ENCODE data around the gene ANKRD16.
"Not testable (repeated sequence)": the region's sequence is repeated elsewhere in the genome, so short reads cannot be mapped to it uniquely, and the experiment has no call there.

ANKRD16 gene

GRCh38 chr10:5903563-5903962 lies 13.9 kb upstream of the ANKRD16 start:
- DNase-seq (ENCODE audit: low read depth, low spot score), result no peak

DNA sequence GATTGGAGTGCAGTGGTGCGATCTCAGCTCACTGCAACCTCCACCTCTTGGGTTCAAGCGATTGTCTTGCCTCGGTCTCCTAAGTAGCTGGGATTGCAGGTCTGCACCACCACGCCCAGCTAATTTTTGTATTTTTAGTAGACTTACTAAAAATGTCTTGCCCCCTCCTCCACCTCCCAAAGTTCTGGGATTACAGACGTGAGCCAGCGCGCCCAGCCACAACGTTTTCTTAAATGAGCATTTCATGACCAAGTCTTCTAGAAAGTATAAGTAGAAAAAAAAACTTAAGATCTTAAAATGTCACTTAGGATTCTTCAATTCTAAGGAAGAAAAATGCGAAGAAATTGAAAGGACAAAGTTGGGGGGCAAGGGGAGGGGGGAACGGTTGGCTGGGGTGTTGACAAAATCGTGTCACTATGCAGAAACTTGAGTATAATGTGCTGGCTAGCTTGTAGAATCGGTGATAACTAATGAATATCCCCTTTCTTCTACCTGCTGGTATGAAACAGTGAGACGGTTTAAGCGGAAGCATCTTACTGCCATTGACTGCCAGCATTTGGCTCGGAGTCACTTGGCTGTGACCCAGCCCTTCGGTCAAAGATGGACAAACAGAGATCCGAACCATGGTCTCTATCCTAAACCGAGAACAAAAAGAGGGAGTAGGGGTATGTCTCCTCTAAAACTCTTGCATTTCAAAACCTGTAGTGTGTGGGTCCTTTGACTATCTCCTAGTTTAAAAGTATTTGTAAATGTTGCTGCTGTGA lies 13.0 kb upstream of the ANKRD16 start:
- no peak for DNase-seq (ENCODE audit: low read depth, low spot score)

GRCh38 chr10:5900247-5900646 lies 10.6 kb upstream of the ANKRD16 start:
- DNase-seq (ENCODE audit: low read depth, low spot score), result no peak

- DNase-seq (ENCODE audit: low read depth, low spot score), result no peak
Observed at GRCh38 chr10:5898163-5898562, 8.5 kb upstream of the ANKRD16 start.

GRCh38 chr10:5897504-5897903 lies 7.8 kb upstream of the ANKRD16 start:
- no peak for DNase-seq (ENCODE audit: low read depth, low spot score)

- no peak for DNase-seq (ENCODE audit: low read depth, low spot score)
Observed at GRCh38 chr10:5897053-5897340, 7.3 kb upstream of the ANKRD16 start.

DNA sequence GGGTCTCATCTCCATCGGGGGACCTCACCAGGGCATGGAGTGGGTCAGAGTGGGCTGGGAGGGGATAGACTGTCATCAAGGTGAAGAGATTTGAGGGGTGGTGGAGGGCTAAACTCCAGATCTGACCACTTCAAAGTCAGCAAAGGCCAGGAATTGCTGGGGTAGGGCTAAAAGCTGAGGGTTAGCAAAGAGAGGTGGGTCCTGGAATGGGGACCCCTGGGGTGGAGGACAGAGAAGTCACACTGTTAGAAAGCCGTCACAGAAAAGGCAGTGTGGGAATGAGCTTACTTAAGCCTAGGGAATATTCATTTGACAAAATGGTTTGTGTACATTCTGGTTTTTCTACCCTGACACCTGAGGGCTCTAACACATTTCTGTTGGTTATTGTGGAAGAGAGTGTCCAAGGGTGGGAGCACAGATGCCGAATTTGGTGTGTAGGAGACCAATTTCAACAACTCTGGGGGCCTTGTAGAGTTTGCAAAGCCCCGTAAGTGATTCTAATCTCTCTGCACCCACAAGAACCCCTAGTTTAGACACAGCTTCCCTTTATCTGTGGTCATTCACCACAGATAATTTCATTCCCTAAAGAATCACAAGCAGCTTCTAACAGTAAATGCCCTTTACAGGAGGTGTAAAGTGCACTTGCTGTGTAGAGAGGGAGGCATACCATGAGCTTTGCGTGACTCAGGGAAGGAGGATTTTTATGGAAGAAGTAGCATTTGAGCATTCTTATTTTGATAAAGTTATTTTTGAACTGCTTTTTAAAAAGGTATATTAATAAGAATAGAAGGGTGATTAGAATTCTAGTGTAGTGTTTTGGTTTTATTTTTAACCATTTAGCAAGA lies 6.7 kb upstream of the ANKRD16 start:
- DNase-seq (ENCODE audit: low read depth, low spot score), result no peak

DNA sequence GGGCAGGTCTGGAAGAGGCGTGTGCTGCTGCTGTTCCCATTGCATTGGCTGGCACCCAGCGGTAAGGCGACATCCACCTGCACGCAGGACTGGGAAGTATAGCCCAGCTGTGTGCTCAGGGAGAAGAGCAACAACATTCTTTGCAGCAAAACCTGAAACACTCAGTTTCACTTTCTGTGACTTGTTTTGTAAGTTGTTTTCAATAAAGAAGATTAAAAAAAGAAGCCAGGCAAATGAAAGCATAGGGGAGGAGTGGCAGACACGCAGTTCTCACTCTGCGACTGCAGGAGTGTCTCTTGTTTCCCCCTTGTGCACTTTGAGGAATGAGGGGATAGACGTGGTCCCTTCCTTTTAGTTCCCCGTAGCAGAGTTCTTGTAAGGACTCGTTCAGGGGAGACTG lies 6.1 kb upstream of the ANKRD16 start:
- DNase-seq (ENCODE audit: low read depth, low spot score), result no peak

DNA sequence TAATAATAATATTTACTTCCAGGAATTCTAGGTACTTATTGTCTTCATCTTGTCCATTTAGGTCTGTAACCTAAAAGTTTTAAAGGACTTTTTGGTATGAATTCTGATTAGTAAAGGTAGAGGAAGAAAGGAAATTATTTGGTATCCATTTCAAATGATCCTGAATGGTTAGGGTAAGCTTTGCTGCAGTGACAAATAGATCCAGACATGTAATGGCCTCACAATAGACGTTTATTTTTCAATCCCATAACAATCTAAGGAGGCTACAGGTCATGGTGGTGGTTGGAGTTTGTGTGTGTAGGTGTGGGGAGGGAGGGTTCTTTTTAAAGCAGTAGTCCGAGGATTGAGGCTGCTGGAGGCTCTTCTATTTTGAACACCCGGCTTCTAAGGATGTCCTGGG lies 5.7 kb upstream of the ANKRD16 start:
- DNase-seq (ENCODE audit: low read depth, low spot score), result no peak

- no peak for DNase-seq (ENCODE audit: low read depth, low spot score)
Observed at GRCh38 chr10:5894873-5895272, 5.2 kb upstream of the ANKRD16 start.

DNA sequence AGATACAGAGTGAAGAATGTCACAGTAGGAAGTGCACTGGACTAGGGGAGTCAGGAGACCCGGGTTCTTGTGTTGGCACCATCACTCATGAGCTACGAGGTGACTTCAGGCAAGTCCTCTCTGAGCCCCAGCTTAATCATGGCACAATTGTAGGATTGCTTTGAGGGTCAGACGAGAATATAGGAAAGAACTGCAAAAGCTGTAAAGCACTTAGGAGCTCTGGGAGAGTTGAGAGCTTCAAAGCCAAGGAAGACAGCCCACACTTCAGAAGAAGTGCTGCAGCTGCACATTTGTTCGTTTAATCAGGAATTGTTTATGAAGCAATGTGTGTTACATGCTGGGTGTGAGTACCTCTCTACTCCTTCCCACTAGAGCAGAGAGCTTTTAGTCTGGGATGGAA lies 4.7 kb upstream of the ANKRD16 start:
- DNase-seq (ENCODE audit: low read depth, low spot score), result no peak

GRCh38 chr10:5893321-5893720 lies 3.6 kb upstream of the ANKRD16 start:
- no peak for DNase-seq (ENCODE audit: low read depth, low spot score)

- peak; percentile 45 for DNase-seq (ENCODE audit: low read depth, low spot score)
Observed at GRCh38 chr10:5892007-5892406, 2.3 kb upstream of the ANKRD16 start.

- peak; percentile 12 for DNase-seq (ENCODE audit: low read depth, low spot score)
Observed at GRCh38 chr10:5891009-5891408, 1.3 kb upstream of the ANKRD16 start.

- peak; percentile 46 for DNase-seq (ENCODE audit: low read depth, low spot score)
Observed at GRCh38 chr10:5890452-5890915, 791 bp upstream of the ANKRD16 start.

- DNase-seq (ENCODE audit: low read depth, low spot score), result peak; percentile 69
Observed at GRCh38 chr10:5888843-5889623, 660 bp downstream of the ANKRD16 start.

DNA sequence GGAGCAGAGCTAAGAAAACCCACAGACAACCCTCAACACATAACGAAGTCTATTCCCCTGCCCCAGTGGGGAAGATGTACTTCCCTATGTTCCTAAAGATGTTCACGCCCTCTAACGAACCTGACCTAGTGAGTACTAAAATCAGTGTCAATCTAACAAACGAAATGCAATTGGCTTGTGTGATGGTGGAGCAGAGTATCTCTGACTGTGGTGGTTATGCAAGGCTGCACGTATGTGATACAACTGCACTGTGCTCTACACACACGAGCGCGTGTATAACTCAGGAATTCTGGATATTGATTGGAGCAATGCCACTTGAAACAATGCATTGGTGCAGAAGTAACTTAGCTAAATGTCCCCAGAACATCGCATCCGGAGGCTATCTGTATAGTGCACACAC lies 1.3 kb downstream of the ANKRD16 start:
- peak; percentile 35 for DNase-seq (ENCODE audit: low read depth, low spot score)

- DNase-seq (ENCODE audit: low read depth, low spot score), result no peak
Observed at GRCh38 chr10:5887641-5888040, 2.1 kb downstream of the ANKRD16 start.

DNA sequence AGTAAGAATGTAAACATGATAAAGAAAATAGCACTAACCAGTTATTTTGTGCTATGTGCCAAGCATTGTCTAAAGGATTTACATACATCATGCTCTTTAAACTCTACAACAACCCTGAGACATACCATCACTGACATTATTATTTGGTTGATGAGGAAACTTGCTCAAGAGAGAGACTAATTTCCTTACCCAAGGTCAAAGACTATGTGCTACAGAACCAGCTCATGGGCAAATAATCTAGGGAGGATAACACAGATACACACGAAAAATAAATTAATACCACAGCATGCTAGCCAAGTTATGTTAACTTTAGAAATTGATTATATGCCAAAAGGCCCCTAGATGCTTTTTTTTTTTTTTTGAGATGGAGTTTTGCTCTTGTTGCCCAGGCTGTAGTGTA lies 2.7 kb downstream of the ANKRD16 start:
- no peak for DNase-seq (ENCODE audit: low read depth, low spot score)

DNA sequence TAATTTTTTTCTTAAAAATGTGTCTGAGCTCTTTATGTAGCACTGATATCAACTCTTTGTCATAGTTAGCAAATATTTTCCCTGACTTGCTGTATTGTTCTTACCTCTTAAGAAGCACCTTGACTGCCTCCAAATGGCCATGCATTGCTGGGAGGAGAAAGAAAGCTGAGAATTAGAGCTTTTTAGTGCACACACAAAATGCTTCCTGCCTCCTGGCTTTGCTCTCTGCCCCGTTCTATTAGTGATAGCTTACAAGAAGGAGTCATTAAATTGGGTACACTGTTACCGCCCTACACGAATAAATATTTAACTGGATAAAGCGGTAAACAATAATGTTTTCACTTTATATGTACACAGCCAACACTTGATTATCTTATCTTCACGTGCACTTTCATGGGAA lies 4.1 kb downstream of the ANKRD16 start:
- DNase-seq (ENCODE audit: low read depth, low spot score), result no peak

DNA sequence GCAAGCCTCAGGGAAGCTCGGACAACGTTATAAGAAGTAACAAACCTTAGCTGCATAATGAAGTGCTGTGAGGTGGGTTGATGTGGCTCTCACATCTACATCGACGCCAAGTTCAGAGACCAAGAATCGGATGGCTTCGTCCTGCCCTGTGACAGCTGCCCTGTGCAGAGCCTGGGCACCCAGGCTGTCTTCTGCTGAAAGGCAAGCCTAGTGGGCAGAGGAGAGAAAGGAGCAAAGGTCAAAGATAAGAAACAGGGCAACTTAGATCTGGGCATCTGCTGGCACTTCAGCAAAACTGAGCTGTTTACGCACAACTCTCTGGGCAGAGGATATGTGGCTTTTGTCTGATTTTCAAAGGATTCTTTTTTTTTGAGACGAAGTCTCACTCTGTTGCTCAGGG lies 6.7 kb downstream of the ANKRD16 start:
- no peak for DNase-seq (ENCODE audit: low read depth, low spot score)

DNA sequence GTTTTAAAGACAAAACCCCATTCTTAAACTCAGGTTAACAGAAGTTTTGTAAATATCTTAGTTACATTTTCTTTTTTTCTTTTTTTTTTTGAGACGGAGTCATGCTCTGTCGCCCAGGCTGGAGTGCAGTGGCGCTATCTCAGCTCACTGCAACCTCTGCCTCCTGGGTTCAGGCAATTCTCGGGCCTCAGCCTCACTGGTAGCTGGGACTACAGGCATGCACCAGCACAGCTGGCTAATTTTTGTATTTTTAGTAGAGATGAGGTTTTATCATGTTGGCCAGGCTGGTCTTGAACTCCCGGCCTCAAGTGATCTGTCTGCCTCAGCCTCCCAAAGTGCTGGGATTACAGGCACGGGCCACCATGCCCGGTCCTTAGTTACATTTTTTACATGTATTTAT lies 12.7 kb downstream of the ANKRD16 start:
- DNase-seq (ENCODE audit: low read depth, low spot score), result not testable (repeated sequence)

All from astrocyte of the hippocampus (primary cell).